ENCODE results near the gene IGF2BP2. TPM values are rescaled to one million over a fixed set of nuclear protein-coding genes. Genes with fewer than 3 reads are reported as not detected.

Gene IGF2BP2
- total and polyA plus RNA-seq, 4 donors: 7.8 to 92.6 (median 11.8) TPM

DNA sequence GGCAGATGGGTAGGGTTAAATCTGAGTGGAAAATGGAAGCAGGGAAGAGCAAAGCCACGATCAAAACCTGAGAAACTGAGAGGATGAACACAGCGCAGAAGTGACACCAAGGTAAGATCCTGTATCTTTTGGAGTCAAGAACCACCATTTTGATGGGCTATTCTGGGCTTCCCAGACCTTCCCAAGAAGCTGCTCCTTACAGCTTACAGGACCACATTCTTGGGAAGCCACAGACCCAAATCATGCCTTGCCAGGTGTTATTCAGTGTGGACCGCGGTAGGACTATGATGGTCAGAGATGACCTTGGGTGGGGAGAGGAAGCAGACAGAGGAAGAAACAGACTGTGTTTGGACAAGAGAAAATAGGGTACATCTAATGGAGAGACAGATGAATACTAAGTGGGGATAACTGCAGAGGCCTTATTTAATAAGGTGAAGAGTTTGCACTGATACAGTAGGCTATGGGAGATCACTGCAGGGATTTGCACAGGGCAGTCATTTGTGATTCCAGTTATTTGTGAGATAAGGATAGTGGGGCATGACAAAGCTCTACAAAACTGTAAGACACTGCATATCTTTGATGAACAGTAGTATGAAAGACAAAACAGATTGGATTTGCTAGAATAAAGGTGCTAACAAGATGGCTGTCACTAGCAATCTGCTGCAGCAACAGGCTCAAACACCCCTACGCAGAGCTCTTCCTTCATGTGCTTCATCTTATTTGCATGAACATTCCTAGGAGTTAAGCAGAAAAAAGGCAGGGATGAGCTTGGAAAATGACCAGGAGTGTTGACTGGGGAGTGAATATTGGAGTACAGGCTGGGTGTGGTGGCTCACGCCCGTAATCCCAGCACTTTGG is 105.9 kb downstream of the IGF2BP2 start:
- no peaks in the 10 kb centered on the region for H3K36me3 ChIP-seq (ENCODE audit: control insufficient read depth in 4 of 4, insufficient read depth in 4 of 4, low read length in 4 of 4)
- no peak overlapping the region for H3K4me3 ChIP-seq
- WGBS, 2 donors: 91 to 93% methylated on average over 7 of the region's 7 CpGs
- no peak for ATAC-seq (ENCODE audit: insufficient read depth, low FRiP score)
- H3K27me3 ChIP-seq (ENCODE audit: control insufficient read depth in 3 of 3, insufficient read depth in 3 of 3, low read length in 2 of 3): no peaks in the 10 kb centered on the region
- TF ChIP-seq, protein P1, sequence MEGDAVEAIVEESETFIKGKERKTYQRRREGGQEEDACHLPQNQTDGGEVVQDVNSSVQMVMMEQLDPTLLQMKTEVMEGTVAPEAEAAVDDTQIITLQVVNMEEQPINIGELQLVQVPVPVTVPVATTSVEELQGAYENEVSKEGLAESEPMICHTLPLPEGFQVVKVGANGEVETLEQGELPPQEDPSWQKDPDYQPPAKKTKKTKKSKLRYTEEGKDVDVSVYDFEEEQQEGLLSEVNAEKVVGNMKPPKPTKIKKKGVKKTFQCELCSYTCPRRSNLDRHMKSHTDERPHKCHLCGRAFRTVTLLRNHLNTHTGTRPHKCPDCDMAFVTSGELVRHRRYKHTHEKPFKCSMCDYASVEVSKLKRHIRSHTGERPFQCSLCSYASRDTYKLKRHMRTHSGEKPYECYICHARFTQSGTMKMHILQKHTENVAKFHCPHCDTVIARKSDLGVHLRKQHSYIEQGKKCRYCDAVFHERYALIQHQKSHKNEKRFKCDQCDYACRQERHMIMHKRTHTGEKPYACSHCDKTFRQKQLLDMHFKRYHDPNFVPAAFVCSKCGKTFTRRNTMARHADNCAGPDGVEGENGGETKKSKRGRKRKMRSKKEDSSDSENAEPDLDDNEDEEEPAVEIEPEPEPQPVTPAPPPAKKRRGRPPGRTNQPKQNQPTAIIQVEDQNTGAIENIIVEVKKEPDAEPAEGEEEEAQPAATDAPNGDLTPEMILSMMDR (IDR thresholded peaks at IDR 0.05; ENCODE audit: control extremely low read depth, extremely low read depth): no peak
- no peak overlapping the region for H3K9ac ChIP-seq (ENCODE audit: insufficient read depth in 1 of 2, low read length in 2 of 2)
- H3K27ac ChIP-seq (ENCODE audit: low read depth in 1 of 2, low read length in 1 of 2): no peak overlapping the region
- DNase-seq: no peak
- no peaks in the 10 kb centered on the region for H3K9me3 ChIP-seq (ENCODE audit: control insufficient read depth in 4 of 4, insufficient read depth in 3 of 4, low read length in 3 of 4)
- peaks cover 2 to 28% (median 16%) of the 10 kb centered on the region in 5 donors for H3K4me1 ChIP-seq (ENCODE audit: control insufficient read depth in 5 of 5, insufficient read depth in 5 of 5, low read length in 5 of 5)

DNA sequence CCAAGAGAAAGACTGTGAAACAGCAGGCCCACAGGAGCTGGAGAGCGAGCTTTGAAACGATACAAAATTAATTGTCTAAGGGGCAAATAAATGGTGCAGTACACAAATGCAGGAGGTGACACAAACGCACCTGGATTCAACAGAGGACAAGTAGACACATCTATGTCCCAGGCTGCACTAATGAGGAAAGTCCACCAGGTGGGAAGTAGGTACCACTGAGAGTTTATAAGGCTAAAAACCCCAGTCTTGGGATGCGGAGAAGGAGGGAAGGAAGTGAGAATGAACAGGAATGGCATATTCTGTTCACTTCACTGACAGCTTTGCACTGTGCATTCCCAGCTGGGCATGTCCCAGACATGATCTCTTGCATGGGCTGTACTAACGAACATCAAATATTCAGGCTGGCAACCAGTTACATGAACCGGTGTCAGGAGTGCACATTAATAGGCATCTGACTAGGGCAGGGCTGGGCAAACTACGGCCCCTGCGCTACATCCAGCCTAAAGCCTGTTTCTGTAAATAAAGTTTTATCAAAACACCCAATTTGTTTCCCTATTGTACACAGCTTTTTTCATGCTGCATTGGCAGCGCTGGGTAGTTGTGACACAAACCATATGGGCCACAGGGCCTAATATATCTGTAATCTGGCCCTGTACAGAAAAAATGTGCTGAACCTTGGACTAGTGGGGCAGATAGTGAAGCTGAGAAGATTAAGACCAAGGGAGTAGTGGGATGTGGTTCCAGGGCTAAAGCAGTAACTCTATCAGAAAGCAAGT is 107.0 kb downstream of the IGF2BP2 start:
- Histone ChIP-seq H3K9me3 (ENCODE audit: control insufficient read depth in 4 of 4, insufficient read depth in 3 of 4, low read length in 3 of 4) (no peaks in the 10 kb centered on the region), H3K27me3 (ENCODE audit: control insufficient read depth in 3 of 3, insufficient read depth in 3 of 3, low read length in 2 of 3) (no peaks in the 10 kb centered on the region), H3K4me3 (no peak overlapping the region), H3K4me1 (ENCODE audit: control insufficient read depth in 5 of 5, insufficient read depth in 5 of 5, low read length in 5 of 5) (peaks cover 2 to 21% (median 16%) of the 10 kb centered on the region in 5 donors), H3K9ac (ENCODE audit: insufficient read depth in 1 of 2, low read length in 2 of 2) (no peak overlapping the region), H3K36me3 (ENCODE audit: control insufficient read depth in 4 of 4, insufficient read depth in 4 of 4, low read length in 4 of 4) (no peaks in the 10 kb centered on the region), H3K27ac (ENCODE audit: low read depth in 1 of 2, low read length in 1 of 2) (no peak overlapping the region)
- 82 to 86% methylated on average over 9 of the region's 9 CpGs for WGBS, 2 donors
- no peak for ATAC-seq (ENCODE audit: insufficient read depth, low FRiP score)
- TF ChIP-seq, protein P1 (IDR thresholded peaks at IDR 0.05; ENCODE audit: control extremely low read depth, extremely low read depth): no peak
- DNase-seq: peak; percentile 43 to 73 (median 54)

DNA sequence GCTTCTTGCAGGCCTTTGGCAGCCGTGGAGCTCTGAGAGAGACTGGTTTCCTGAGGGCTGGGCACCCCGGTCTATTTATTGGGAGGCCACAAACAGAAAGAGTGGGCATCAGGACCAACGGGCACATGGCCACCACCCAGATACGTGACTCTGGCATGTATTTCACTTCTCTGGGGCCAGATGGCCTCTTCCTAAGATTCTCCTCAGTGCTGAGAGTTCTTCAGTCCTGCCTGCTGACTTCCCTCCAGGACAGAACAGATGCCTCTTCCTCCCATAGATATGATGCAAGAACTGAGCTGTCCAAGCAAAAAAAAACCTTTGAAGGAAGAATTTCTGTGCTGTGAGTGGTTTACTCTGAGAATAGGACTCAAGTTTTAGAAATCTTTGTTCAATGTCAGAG is 107.7 kb downstream of the IGF2BP2 start:
- no peak overlapping the region for H3K4me3 ChIP-seq
- H3K27me3 ChIP-seq (ENCODE audit: control insufficient read depth in 3 of 3, insufficient read depth in 3 of 3, low read length in 2 of 3): no peaks in the 10 kb centered on the region
- H3K9ac ChIP-seq (ENCODE audit: insufficient read depth in 1 of 2, low read length in 2 of 2): no peak overlapping the region
- DNase-seq (peak in 2 of 3 donors; percentile 75 to 78), ATAC-seq (ENCODE audit: insufficient read depth, low FRiP score) (no peak)
- TF ChIP-seq, protein P1 (IDR thresholded peaks at IDR 0.05; ENCODE audit: control extremely low read depth, extremely low read depth): no peak
- H3K36me3 ChIP-seq (ENCODE audit: control insufficient read depth in 4 of 4, insufficient read depth in 4 of 4, low read length in 4 of 4): no peaks in the 10 kb centered on the region
- H3K27ac ChIP-seq (ENCODE audit: low read depth in 1 of 2, low read length in 1 of 2): peak overlapping the region in 1 of 2 donors; percentile 45
- 13 to 40% methylated on average over 4 of the region's 4 CpGs for WGBS, 2 donors
- H3K9me3 ChIP-seq (ENCODE audit: control insufficient read depth in 4 of 4, insufficient read depth in 3 of 4, low read length in 3 of 4): no peaks in the 10 kb centered on the region
- peaks cover 2 to 20% (median 15%) of the 10 kb centered on the region in 5 donors for H3K4me1 ChIP-seq (ENCODE audit: control insufficient read depth in 5 of 5, insufficient read depth in 5 of 5, low read length in 5 of 5)
